Transverse colon (tissue), 3 donors: ENCODE measurements around the gene DLG2.

Experiments
- POLR2A ChIP-seq: fragments of 450-650 bp; IDR thresholded peaks from one replicate; pipeline ENCODE4 v1.6.1; 2016; ENCODE audit warnings: antibody characterized with exemption, mild to moderate bottlenecking, moderate library complexity
- TF ChIP-seq, protein P1 (sequence below), 5 experiments: fragments of 200-600 bp in 3 of 5; fragments of 450-650 bp in 2 of 5; sonication (generic) in 3 of 5; IDR thresholded peaks; 1 replicate in 2 of 5; 2 replicates in 3 of 5; pipeline ENCODE4 v1.5.1; 2016 to 2017; ENCODE audit warnings: antibody characterized with exemption in 5 of 5, inconsistent platforms in 3 of 5, mild to moderate bottlenecking in 2 of 5, moderate library complexity in 1 of 5

DNA sequence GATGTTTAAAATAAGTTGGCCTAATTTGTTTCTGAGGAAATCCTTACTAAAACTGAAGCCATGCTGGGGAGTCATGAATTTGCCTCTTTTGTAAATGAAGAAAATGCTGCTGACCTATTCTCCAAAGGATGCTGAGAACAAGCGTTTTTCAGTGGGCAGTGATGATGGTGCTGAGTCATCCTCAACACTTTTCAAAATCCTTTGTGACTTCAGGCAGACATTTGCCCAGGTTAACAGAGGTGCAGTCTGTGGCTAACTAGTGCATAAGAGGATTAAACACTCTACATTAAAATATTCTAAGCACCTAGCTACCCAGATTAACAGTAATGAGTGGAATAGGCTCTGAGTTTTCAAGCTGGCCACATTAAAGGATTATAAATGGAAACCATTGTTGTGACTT is 509.0 kb downstream of the DLG2 start:
- TF ChIP-seq, protein P1, sequence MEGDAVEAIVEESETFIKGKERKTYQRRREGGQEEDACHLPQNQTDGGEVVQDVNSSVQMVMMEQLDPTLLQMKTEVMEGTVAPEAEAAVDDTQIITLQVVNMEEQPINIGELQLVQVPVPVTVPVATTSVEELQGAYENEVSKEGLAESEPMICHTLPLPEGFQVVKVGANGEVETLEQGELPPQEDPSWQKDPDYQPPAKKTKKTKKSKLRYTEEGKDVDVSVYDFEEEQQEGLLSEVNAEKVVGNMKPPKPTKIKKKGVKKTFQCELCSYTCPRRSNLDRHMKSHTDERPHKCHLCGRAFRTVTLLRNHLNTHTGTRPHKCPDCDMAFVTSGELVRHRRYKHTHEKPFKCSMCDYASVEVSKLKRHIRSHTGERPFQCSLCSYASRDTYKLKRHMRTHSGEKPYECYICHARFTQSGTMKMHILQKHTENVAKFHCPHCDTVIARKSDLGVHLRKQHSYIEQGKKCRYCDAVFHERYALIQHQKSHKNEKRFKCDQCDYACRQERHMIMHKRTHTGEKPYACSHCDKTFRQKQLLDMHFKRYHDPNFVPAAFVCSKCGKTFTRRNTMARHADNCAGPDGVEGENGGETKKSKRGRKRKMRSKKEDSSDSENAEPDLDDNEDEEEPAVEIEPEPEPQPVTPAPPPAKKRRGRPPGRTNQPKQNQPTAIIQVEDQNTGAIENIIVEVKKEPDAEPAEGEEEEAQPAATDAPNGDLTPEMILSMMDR (IDR thresholded peaks at IDR 0.05), result no peak
- no peak for TF ChIP-seq POLR2A
